H1 (cell line): ENCODE measurements around the gene DGUOK. TPM values are rescaled to one million over a fixed set of nuclear protein-coding genes. Genes with fewer than 3 reads are reported as not detected.

Experiments
- CTCF ChIA-PET: fragments of 300-600 bp; sonication (Branson Sonifier 250); formaldehyde crosslinking; loops from one replicate; lab custom pipeline; 2021; ENCODE audit not compliant: partially characterized antibody; lab: Charles Lee
- POLR2A ChIA-PET: fragments of 300-600 bp; sonication (Branson Sonifier 250); formaldehyde crosslinking; loops from one replicate; lab custom pipeline; 2021; ENCODE audit warnings: inconsistent platforms; ENCODE audit not compliant: partially characterized antibody; lab: Charles Lee
- DNase-seq, 2 experiments: peaks; one replicate each; pipeline versions ENCODE4 v3.0.0 to v3.0.0-alpha.2; 2010 to 2022; ENCODE audit warnings: low spot score in 2 of 2, low read depth in 1 of 2, mixed read lengths in 1 of 2
- FAIRE-seq: peaks from 2 replicates; lab custom pipeline; 2011; peaks lifted over from hg19 to GRCh38; lab: Jason Lieb, UNC
- H2AFZ ChIP-seq: 2 replicates; pipeline ENCODE4 v1.8.1; 2012; ENCODE audit warnings: low read length, inconsistent platforms
- H2AK5ac ChIP-seq: 2 replicates; pipeline ENCODE4 v1.6.1; 2013; ENCODE audit warnings: low read depth, low read length
- H2BK120ac ChIP-seq: replicated peaks from 2 replicates; pipeline ENCODE3; 2013; ENCODE audit warnings: low read depth, low read length, inconsistent platforms
- H2BK12ac ChIP-seq: 2 replicates; pipeline ENCODE4 v1.6.1; 2013; ENCODE audit warnings: low read depth, low read length
- H2BK15ac ChIP-seq: 2 replicates; pipeline ENCODE4 v1.6.1; 2013; ENCODE audit warnings: low read length
- H2BK20ac ChIP-seq: 2 replicates; pipeline ENCODE4 v1.6.1; 2013; ENCODE audit warnings: low read length
- H2BK5ac ChIP-seq: 2 replicates; pipeline ENCODE4 v1.6.1; 2013; ENCODE audit warnings: low read depth, low read length
- H3K14ac ChIP-seq: 2 replicates; pipeline ENCODE4 v1.6.1; 2013; ENCODE audit warnings: inconsistent platforms; ENCODE audit not compliant: insufficient read length
- H3K18ac ChIP-seq: 2 replicates; pipeline ENCODE4 v1.6.1; 2013; ENCODE audit warnings: low read length; ENCODE audit errors: extremely low read depth
- H3K23ac ChIP-seq: 2 replicates; pipeline ENCODE4 v1.6.1; 2013; ENCODE audit warnings: inconsistent platforms; ENCODE audit not compliant: insufficient read length
- H3K23me2 ChIP-seq: 2 replicates; pipeline ENCODE4 v1.6.1; 2013; ENCODE audit warnings: low read depth, low read length
- H3K27ac ChIP-seq: 2 replicates; pipeline ENCODE4 v1.6.1; 2011; ENCODE audit warnings: low read depth, low read length, inconsistent platforms
- H3K27me3 ChIP-seq, 4 experiments: replicated peaks in 1 of 4; 1 replicate in 1 of 4; 2 replicates in 3 of 4; pipeline versions ENCODE4 v1.6.1 to v1.8.1; 2011 to 2013; ENCODE audit warnings: low read length in 3 of 4, mild to moderate bottlenecking in 3 of 4, inconsistent platforms in 2 of 4, mixed read lengths in 2 of 4, moderate library complexity in 1 of 4; ENCODE audit not compliant: control insufficient read depth in 3 of 4, insufficient read depth in 3 of 4; ENCODE audit errors: extremely low read depth in 1 of 4
- H3K36me3 ChIP-seq, 4 experiments: 2 replicates each; pipeline versions ENCODE4 v1.6.1 to v1.8.1; 2011 to 2013; ENCODE audit warnings: mild to moderate bottlenecking in 4 of 4, low read length in 3 of 4, moderate library complexity in 2 of 4, control low read depth in 1 of 4, inconsistent platforms in 1 of 4; ENCODE audit not compliant: insufficient read depth in 4 of 4, control insufficient read depth in 2 of 4
- H3K4ac ChIP-seq: replicated peaks from 2 replicates; pipeline ENCODE3; 2013; ENCODE audit warnings: low read length, low read depth, mixed read lengths, inconsistent platforms; ENCODE audit not compliant: insufficient read length
- H3K4me1 ChIP-seq, 4 experiments: replicated peaks in 1 of 4; 1 replicate in 1 of 4; 2 replicates in 3 of 4; pipeline versions ENCODE4 v1.6.1 to v1.8.1; 2011 to 2013; ENCODE audit warnings: low read length in 3 of 4, inconsistent platforms in 2 of 4, mixed read lengths in 1 of 4; ENCODE audit not compliant: insufficient read depth in 4 of 4, control insufficient read depth in 3 of 4
- H3K4me2 ChIP-seq, 2 experiments: 2 replicates each; pipeline versions ENCODE4 v1.6.1 to v1.8.1; 2011 to 2013; ENCODE audit warnings: low read depth in 2 of 2, low read length in 2 of 2, control low read depth in 1 of 2, inconsistent platforms in 1 of 2, mild to moderate bottlenecking in 1 of 2; ENCODE audit not compliant: insufficient read depth in 1 of 2
- H3K4me3 ChIP-seq, 4 experiments: fragments of 200-600, 300-600 bp in 1 of 4; sonication (generic), shearing (Covaris generic), sonication (Bioruptor Twin) in 1 of 4; 2 replicates each; pipeline versions ENCODE4 v1.5.1 to v1.8.1; 2011 to 2016; ENCODE audit warnings: low read length in 4 of 4, low read depth in 3 of 4, control low read depth in 2 of 4, inconsistent platforms in 2 of 4, mild to moderate bottlenecking in 2 of 4, mixed read lengths in 1 of 4, moderate library complexity in 1 of 4; ENCODE audit not compliant: insufficient read depth in 2 of 4; ENCODE audit errors: extremely low read depth in 1 of 4
- H3K56ac ChIP-seq: replicated peaks from 2 replicates; pipeline ENCODE3; 2013; ENCODE audit warnings: low read depth, mild to moderate bottlenecking, mixed read lengths, low read length, inconsistent platforms; ENCODE audit not compliant: insufficient read length
- H3K79me1 ChIP-seq: 2 replicates; pipeline ENCODE4 v1.6.1; 2013; ENCODE audit warnings: low read depth, low read length, control low read depth
- H3K79me2 ChIP-seq, 2 experiments: 2 replicates each; pipeline versions ENCODE4 v1.6.1 to v1.8.1; 2012 to 2013; ENCODE audit warnings: low read length in 2 of 2, mild to moderate bottlenecking in 2 of 2, inconsistent platforms in 1 of 2; ENCODE audit not compliant: insufficient read depth in 2 of 2, control insufficient read depth in 1 of 2
- H3K9ac ChIP-seq, 4 experiments: replicated peaks in 1 of 4; 1 replicate in 1 of 4; 2 replicates in 3 of 4; pipeline versions ENCODE4 v1.6.1 to v1.8.1; 2011 to 2013; ENCODE audit warnings: low read depth in 3 of 4, low read length in 3 of 4, control low read depth in 2 of 4, mild to moderate bottlenecking in 2 of 4, moderate library complexity in 2 of 4, inconsistent platforms in 1 of 4; ENCODE audit errors: extremely low read depth in 1 of 4
- H3K9me3 ChIP-seq, 2 experiments: 2 replicates each; pipeline versions ENCODE4 v1.6.1 to v1.8.1; 2012 to 2013; ENCODE audit warnings: mild to moderate bottlenecking in 2 of 2, moderate library complexity in 2 of 2, control low read depth in 1 of 2, inconsistent platforms in 1 of 2, low read depth in 1 of 2, low read length in 1 of 2, mixed read lengths in 1 of 2; ENCODE audit not compliant: insufficient read depth in 2 of 2
- H4K20me1 ChIP-seq, 2 experiments: replicated peaks in 1 of 2; 2 replicates each; pipeline versions ENCODE3 to v1.8.1; 2011 to 2013; ENCODE audit warnings: inconsistent platforms in 2 of 2, low read length in 2 of 2, mild to moderate bottlenecking in 1 of 2; ENCODE audit not compliant: insufficient read depth in 2 of 2, control insufficient read depth in 1 of 2
- H4K5ac ChIP-seq: 2 replicates; pipeline ENCODE4 v1.6.1; 2013; ENCODE audit warnings: low read length, low read depth, mixed read lengths, inconsistent platforms; ENCODE audit not compliant: insufficient read length
- H4K8ac ChIP-seq: 2 replicates; pipeline ENCODE4 v1.8.0; 2013; ENCODE audit warnings: mild to moderate bottlenecking, moderate library complexity, low read length, inconsistent platforms; ENCODE audit not compliant: insufficient read depth; ENCODE audit errors: extremely low read depth
- H4K91ac ChIP-seq: replicated peaks from 2 replicates; pipeline ENCODE3; 2013; ENCODE audit warnings: low read length, mixed read lengths, inconsistent platforms; ENCODE audit not compliant: insufficient read length
- BACH1 ChIP-seq: IDR thresholded peaks from 2 replicates; pipeline ENCODE4 v1.6.1; 2012; ENCODE audit warnings: low read length, improper control_type of control experiment
- CEBPB ChIP-seq: IDR thresholded peaks from 2 replicates; pipeline ENCODE4 v1.6.1; 2012; ENCODE audit warnings: low read depth, low read length
- CREB1 ChIP-seq: IDR thresholded peaks from 2 replicates; pipeline ENCODE4 v1.6.1; 2012; ENCODE audit warnings: inconsistent platforms
- PHF8 ChIP-seq: fragments of 200-600 bp; sonication (generic); conservative IDR thresholded peaks from 2 replicates; pipeline ENCODE4 v1.7.1; 2012; ENCODE audit warnings: low read depth, mild to moderate bottlenecking, inconsistent platforms, low read length, moderate library complexity
- POLR2AphosphoS5 ChIP-seq: IDR thresholded peaks from 2 replicates; pipeline ENCODE4 v1.6.1; 2011; ENCODE audit warnings: low read depth, low read length
- RNF2 ChIP-seq: fragments of 200-900, 300-1000 bp; sonication (generic); IDR thresholded peaks from 2 replicates; pipeline ENCODE4 v1.7.1; 2016; ENCODE audit warnings: borderline replicate concordance, low read depth, mild to moderate bottlenecking, antibody characterized with exemption, low read length; ENCODE audit not compliant: poor library complexity, severe bottlenecking; ENCODE audit errors: missing control alignments
- SAP30 ChIP-seq: fragments of 300-600 bp; sonication (generic); IDR thresholded peaks from 2 replicates; pipeline ENCODE4 v1.7.1; 2012; ENCODE audit warnings: low read length, moderate library complexity, mild to moderate bottlenecking, inconsistent platforms; ENCODE audit not compliant: insufficient read depth, insufficient replicate concordance
- SIN3A ChIP-seq, 2 experiments: IDR thresholded peaks in 1 of 2; conservative IDR thresholded peaks in 1 of 2; 2 replicates each; pipeline ENCODE4 v1.6.1; 2011 to 2012; ENCODE audit warnings: low read length in 2 of 2, improper control_type of control experiment in 1 of 2, low read depth in 1 of 2, mild to moderate bottlenecking in 1 of 2
- SP1 ChIP-seq: IDR thresholded peaks from 2 replicates; pipeline ENCODE4 v1.6.1; 2011; ENCODE audit warnings: low read depth, low read length
- TAF7 ChIP-seq: optimal IDR thresholded peaks from 2 replicates; pipeline ENCODE3; 2011; ENCODE audit warnings: low read depth, mild to moderate bottlenecking, inconsistent platforms, low read length, moderate library complexity, borderline replicate concordance
- WGBS, 2 experiments: shearing (Covaris generic) in 1 of 2; methylation state at CpG; one replicate each; pipeline versions ENCODE4 v1.1.6 to v1.1.7; 2013 to 2015; ENCODE audit warnings: low lambda C conversion rate in 2 of 2, mixed read lengths in 2 of 2, inconsistent platforms in 1 of 2, low coverage in 1 of 2, missing lambda C conversion rate in 1 of 2; ENCODE audit not compliant: insufficient replicate concordance in 2 of 2, insufficient coverage in 1 of 2, insufficient read length in 1 of 2; ENCODE audit errors: extremely low coverage in 1 of 2, missing lambda C conversion rate in 1 of 2; 5-methylcytosine and 5-hydroxymethylcytosine counted together
- polyA plus RNA-seq, 7 experiments: library from polyadenylated mRNA; depleted of rRNA in 3 of 7; stranded (reverse) in 5 of 7; unstranded in 2 of 7; fragments of >200 nt in 5 of 7; fragments of 200-250 nt in 2 of 7; gene quantifications; 1 replicate in 5 of 7; 2 replicates in 1 of 7; 4 replicates in 1 of 7; pipeline versions ENCODE4 v1.2.1 to v1.2.3, GENCODE V29; 2011 to 2013; ENCODE audit warnings: missing spikeins in 2 of 7, mixed read lengths in 2 of 7
- total RNA-seq: library from RNA; stranded (reverse); fragmentation: NEBNext Ultra II Directional; extraction: Animal tissue kit (Norgen Biotek cat#: 25700); gene quantifications from 2 replicates; pipeline ENCODE4 v1.2.1, GENCODE V29; 2021
- TF ChIP-seq, protein P1 (sequence below): IDR thresholded peaks from 2 replicates; pipeline ENCODE4 v1.6.1; 2012; ENCODE audit warnings: low read length, inconsistent platforms

Gene DGUOK
- total and polyA plus RNA-seq, 2 of the 8 experiments (the other 6 are each of a cell fraction or from before 2014, with no cell fraction given) = 110 to 168 TPM

DNA sequence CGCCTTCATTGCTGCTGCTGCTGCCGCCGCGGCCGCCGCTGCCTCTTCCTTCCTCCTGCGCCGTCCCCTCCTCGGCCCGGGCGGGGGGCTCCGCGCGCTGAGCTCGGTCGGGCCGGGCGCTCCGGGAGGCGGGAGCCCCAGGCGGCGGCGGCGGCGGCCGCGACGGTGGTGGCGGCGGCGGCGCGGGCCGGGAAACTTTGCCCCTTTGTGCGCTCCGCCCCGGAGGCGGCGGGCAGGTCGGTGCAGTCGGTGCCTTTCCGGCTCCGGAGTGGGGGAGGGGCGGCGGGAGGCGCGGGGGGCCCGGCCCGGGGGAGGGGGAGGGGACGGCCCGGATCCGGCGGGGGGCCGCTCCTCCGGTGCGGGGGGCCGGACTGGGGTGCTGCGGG, 58.2 kb downstream of the DGUOK start:
- Histone ChIP-seq H3K4ac (no peak overlapping the region), H2AK5ac (no peak overlapping the region), H3K23ac (no peak overlapping the region), H3K9me3 (no peaks in the 10 kb centered on the region), H4K20me1 (peaks cover 19 to 25% of the 10 kb centered on the region in 2 experiments), H3K4me1 (peaks cover 11 to 37% (median 21%) of the 10 kb centered on the region in 4 experiments), H3K23me2 (peaks cover 18% of the 10 kb centered on the region), H2BK120ac (no peak overlapping the region), H3K56ac (no peak overlapping the region), H2AFZ (no peak overlapping the region), H2BK12ac (no peak overlapping the region), H2BK20ac (no peak overlapping the region), H3K36me3 (no peaks in the 10 kb centered on the region; a peak in 2 of 8 replicates), H4K91ac (no peak overlapping the region), H3K79me2 (peaks cover 17 to 45% of the 10 kb centered on the region in 2 experiments; a peak in 3 of 4 replicates), H2BK15ac (no peak overlapping the region), H3K79me1 (peaks cover 16% of the 10 kb centered on the region), H3K27ac (0 out of 2 replicates have a peak overlapping the region, but pooled peaks have one; percentile 31), H2BK5ac (no peak overlapping the region), H3K4me2 (peak overlapping the region; percentile 82 to 99; a peak in 2 of 4 replicates), H3K27me3 (peaks cover 14 to 39% (median 28%) of the 10 kb centered on the region in 4 experiments), H4K5ac (no peak overlapping the region), H3K18ac (no peak overlapping the region), H3K9ac (peak overlapping the region in 3 of 4 experiments; percentile 76 to 94 (median 81); a peak in 4 of 7 replicates), H3K14ac (no peak overlapping the region), H3K4me3 (peak overlapping the region; percentile 48 to 79 (median 73); a peak in 5 of 8 replicates), H4K8ac (peak overlapping the region; percentile 95; the same call in 1 of the 2 replicates)
- ChIA-PET POLR2A (interaction anchor here (1.2 to 7.5 kb wide), 8 partner anchors 11 to 163 kb away, joined by 3 to 94 read pairs (median 4); partner anchors contain the start of gene BOLA3), CTCF (no interaction called here)
- DNase-seq (peak in 1 of 2 experiments; percentile 72), FAIRE-seq (no peak)
- WGBS, 2 experiments = no CpG with 5 or more reads among the region's 58 CpGs
- no peak for TF ChIP-seq SIN3A (conservative IDR thresholded peaks at IDR 0.05 in 1 of 2, IDR thresholded peaks at IDR 0.05 in 1 of 2; ENCODE audit: low read depth in 1 of 2, low read length in 2 of 2)
- TF ChIP-seq CEBPB = no peak
- no peak for TF ChIP-seq RNF2
- TF ChIP-seq PHF8 = 0 out of 2 replicates have a peak, but pooled peaks have one; percentile 38
- TF ChIP-seq BACH1 = no peak
- TF ChIP-seq SAP30 = no peak
- TF ChIP-seq CREB1 = no peak
- TF ChIP-seq, protein P1, sequence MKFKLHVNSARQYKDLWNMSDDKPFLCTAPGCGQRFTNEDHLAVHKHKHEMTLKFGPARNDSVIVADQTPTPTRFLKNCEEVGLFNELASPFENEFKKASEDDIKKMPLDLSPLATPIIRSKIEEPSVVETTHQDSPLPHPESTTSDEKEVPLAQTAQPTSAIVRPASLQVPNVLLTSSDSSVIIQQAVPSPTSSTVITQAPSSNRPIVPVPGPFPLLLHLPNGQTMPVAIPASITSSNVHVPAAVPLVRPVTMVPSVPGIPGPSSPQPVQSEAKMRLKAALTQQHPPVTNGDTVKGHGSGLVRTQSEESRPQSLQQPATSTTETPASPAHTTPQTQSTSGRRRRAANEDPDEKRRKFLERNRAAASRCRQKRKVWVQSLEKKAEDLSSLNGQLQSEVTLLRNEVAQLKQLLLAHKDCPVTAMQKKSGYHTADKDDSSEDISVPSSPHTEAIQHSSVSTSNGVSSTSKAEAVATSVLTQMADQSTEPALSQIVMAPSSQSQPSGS = no peak
- no peak for TF ChIP-seq SP1
- TF ChIP-seq TAF7 = peak; percentile 42
- peak; percentile 29; the same call in 1 of the 2 replicates for TF ChIP-seq POLR2AphosphoS5
